ENCODE data around the gene RDH16. TPM values are rescaled to one million over a fixed set of nuclear protein-coding genes. Genes with fewer than 3 reads are reported as not detected.

Gene RDH16
- total and polyA plus RNA-seq, 2 donors (not counting 3 experiments of a cell fraction or from before 2014, with no cell fraction given), result 0.08 to 0.29 TPM

GRCh38 chr12:56991319-56992246, 34.2 kb upstream of the RDH16 start:
- no peak for TF ChIP-seq CTCF (IDR thresholded peaks at IDR 0.05; ENCODE audit: extremely low read depth in 1 of 2, insufficient read depth in 1 of 2, low read depth in 1 of 2, low read length in 2 of 2)
- TF ChIP-seq FOS (IDR thresholded peaks at IDR 0.05; ENCODE audit: borderline replicate concordance, insufficient read depth, low read length), result no peak
- no peak for TF ChIP-seq MYC (IDR thresholded peaks at IDR 0.05; ENCODE audit: low read depth, low read length)
- no peak for TF ChIP-seq GATA2 (IDR thresholded peaks at IDR 0.05; ENCODE audit: insufficient read depth, insufficient read length, low read depth, low read length)
- TF ChIP-seq POLR2A (IDR thresholded peaks at IDR 0.05; ENCODE audit: low read depth, low read length), result no peak
- TF ChIP-seq POLR2AphosphoS5 (IDR thresholded peaks at IDR 0.05; ENCODE audit: insufficient read depth, low read depth, low read length), result no peak
- no peak for TF ChIP-seq JUN (IDR thresholded peaks at IDR 0.05; ENCODE audit: borderline replicate concordance, insufficient read depth, insufficient read length, low read depth)
- ChIA-PET CTCF (interaction anchor here (1.0 to 2.2 kb wide), 4 partner anchors 10 to 228 kb away, joined by 5 to 18 read pairs (median 8); partner anchors contain the start of gene HSD17B6), POLR2A (interaction anchor here (0.6 kb wide), 1 partner anchor 373 kb away, joined by 6 read pairs; no protein-coding TSS in a partner anchor)
- Histone ChIP-seq H3K4me3 (replicated peaks in 1 of 3; ENCODE audit: insufficient read depth in 1 of 3, low read depth in 1 of 3, low read length in 3 of 3) (no peak overlapping the region), H4K20me1 (replicated peaks; ENCODE audit: control insufficient read depth, extremely low read depth, insufficient read depth, low read length) (no peaks in the 10 kb centered on the region), H3K27me3 (ENCODE audit: control insufficient read depth in 2 of 2, insufficient read depth in 2 of 2, low read length in 2 of 2) (peaks cover 0 to 2% of the 10 kb centered on the region in 2 experiments), H3K4me2 (ENCODE audit: insufficient read depth, low read length) (peak overlapping the region; percentile 16), H3K4me1 (ENCODE audit: control insufficient read depth, extremely low read depth, insufficient read depth, low read length) (peaks cover 30% of the 10 kb centered on the region), H3K36me3 (ENCODE audit: control insufficient read depth in 2 of 2, extremely low read depth in 1 of 2, insufficient read depth in 2 of 2, low read length in 2 of 2) (no peaks in the 10 kb centered on the region), H3K79me2 (ENCODE audit: control insufficient read depth, insufficient read depth, low read length) (no peaks in the 10 kb centered on the region), H3K9me3 (replicated peaks; ENCODE audit: control insufficient read depth, insufficient read depth, low read length) (no peaks in the 10 kb centered on the region), H3K9ac (replicated peaks; ENCODE audit: extremely low read depth, insufficient read depth, low read length) (no peak overlapping the region), H3K27ac (ENCODE audit: insufficient read depth, low read depth, low read length) (peak overlapping the region; percentile 15), H2AFZ (ENCODE audit: low read depth, low read length) (no peak overlapping the region), H3K9me1 (replicated peaks; ENCODE audit: control insufficient read depth, extremely low read depth, insufficient read depth, low read length) (no peaks in the 10 kb centered on the region)
- peak; percentile 77 for DNase-seq (ENCODE audit: low read depth, low spot score)
- peak; percentile 86 for FAIRE-seq
- intact Hi-C loops (cut with micrococcal nuclease) (no loop called here), dilution Hi-C loops (cut with MboI; ENCODE audit: extremely low pct_ligation_motif_present, low sequenced_read_pairs) (no loop called here)
- BruUV-seq (replicated peaks), result no TSS peak
